Lower leg skin (tissue), 3 donors: ENCODE measurements around the gene SPATA21.

Source experiments
- POLR2A ChIP-seq, 2 donors: fragments of 450-650 bp; IDR thresholded peaks; one replicate each; pipeline ENCODE4 v1.6.1; 2016 to 2017; ENCODE audit warnings: antibody characterized with exemption in 2 of 2, mild to moderate bottlenecking in 1 of 2, moderate library complexity in 1 of 2
- TF ChIP-seq, protein P1 (sequence below), 3 donors: fragments of 450-650 bp; IDR thresholded peaks; one replicate each; pipeline ENCODE4 v1.5.1; 2016; ENCODE audit warnings: antibody characterized with exemption in 3 of 3, mild to moderate bottlenecking in 3 of 3, moderate library complexity in 2 of 3

DNA sequence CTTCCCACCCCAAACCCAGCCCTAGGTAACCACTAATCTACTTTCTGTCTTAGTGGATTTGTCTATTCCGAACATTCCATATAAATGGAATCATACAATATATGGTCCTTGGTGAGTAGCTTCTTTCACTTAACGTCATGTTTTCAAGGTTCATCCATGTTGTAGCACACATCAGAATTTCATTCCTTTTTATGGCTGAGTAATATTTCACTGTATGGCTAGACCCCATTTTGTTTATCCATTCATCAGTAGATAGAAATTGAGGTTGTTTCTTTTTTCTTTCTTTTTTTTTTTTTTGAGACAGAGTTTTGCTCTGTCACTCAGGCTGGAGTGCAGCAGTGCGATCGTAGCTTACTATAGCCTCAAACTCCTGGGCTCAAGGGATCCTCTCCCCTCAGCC lies 3.2 kb downstream of the SPATA21 start:
- no peak for TF ChIP-seq POLR2A (IDR thresholded peaks at IDR 0.05)
- TF ChIP-seq, protein P1, sequence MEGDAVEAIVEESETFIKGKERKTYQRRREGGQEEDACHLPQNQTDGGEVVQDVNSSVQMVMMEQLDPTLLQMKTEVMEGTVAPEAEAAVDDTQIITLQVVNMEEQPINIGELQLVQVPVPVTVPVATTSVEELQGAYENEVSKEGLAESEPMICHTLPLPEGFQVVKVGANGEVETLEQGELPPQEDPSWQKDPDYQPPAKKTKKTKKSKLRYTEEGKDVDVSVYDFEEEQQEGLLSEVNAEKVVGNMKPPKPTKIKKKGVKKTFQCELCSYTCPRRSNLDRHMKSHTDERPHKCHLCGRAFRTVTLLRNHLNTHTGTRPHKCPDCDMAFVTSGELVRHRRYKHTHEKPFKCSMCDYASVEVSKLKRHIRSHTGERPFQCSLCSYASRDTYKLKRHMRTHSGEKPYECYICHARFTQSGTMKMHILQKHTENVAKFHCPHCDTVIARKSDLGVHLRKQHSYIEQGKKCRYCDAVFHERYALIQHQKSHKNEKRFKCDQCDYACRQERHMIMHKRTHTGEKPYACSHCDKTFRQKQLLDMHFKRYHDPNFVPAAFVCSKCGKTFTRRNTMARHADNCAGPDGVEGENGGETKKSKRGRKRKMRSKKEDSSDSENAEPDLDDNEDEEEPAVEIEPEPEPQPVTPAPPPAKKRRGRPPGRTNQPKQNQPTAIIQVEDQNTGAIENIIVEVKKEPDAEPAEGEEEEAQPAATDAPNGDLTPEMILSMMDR (IDR thresholded peaks at IDR 0.05): no peak
